ENCODE results near the gene CALD1.

DNA sequence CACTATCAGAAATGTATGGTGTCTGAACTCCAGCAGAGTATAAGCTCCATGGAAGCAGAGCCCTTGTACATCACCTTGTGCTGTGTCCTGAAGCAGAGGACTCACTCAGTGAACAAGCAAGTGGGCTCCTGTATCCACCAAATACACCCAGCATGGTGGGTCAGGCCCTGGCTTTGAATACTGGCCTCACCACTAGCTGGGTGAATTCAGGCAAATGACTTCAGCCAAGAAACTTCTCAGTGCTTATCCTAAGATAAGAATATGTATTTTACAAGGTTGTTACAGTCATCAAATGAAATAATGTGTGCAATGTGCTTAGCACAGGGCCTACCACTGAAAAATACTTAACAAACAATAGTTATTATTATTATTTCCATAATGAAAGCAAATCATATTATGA, 62.6 kb downstream of the CALD1 start:
- TF ChIP-seq, protein P1, sequence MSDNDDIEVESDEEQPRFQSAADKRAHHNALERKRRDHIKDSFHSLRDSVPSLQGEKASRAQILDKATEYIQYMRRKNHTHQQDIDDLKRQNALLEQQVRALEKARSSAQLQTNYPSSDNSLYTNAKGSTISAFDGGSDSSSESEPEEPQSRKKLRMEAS (IDR thresholded peaks at IDR 0.05) = no peak
- TF ChIP-seq, protein P2, sequence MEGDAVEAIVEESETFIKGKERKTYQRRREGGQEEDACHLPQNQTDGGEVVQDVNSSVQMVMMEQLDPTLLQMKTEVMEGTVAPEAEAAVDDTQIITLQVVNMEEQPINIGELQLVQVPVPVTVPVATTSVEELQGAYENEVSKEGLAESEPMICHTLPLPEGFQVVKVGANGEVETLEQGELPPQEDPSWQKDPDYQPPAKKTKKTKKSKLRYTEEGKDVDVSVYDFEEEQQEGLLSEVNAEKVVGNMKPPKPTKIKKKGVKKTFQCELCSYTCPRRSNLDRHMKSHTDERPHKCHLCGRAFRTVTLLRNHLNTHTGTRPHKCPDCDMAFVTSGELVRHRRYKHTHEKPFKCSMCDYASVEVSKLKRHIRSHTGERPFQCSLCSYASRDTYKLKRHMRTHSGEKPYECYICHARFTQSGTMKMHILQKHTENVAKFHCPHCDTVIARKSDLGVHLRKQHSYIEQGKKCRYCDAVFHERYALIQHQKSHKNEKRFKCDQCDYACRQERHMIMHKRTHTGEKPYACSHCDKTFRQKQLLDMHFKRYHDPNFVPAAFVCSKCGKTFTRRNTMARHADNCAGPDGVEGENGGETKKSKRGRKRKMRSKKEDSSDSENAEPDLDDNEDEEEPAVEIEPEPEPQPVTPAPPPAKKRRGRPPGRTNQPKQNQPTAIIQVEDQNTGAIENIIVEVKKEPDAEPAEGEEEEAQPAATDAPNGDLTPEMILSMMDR (IDR thresholded peaks at IDR 0.05) = no peak

Measured in A549 (cell line).